Posterior vena cava (tissue), 2 donors: ENCODE results near the gene CAPN11. TPM values are rescaled to one million over a fixed set of nuclear protein-coding genes. Genes with fewer than 3 reads are reported as not detected.
"Not testable (repeated sequence)": the region's sequence is repeated elsewhere in the genome, so short reads cannot be mapped to it uniquely, and the experiment has no call there.

ENCODE experiments used
- DNase-seq: peaks from one replicate; pipeline ENCODE4 v3.0.0-alpha.2; 2020; ENCODE audit warnings: low spot score
- intact Hi-C, 2 donors: fragments of 100-400 bp; cut with DNase I; formaldehyde crosslinking; loops; one replicate each; pipeline versions ENCODE4 v1.14.1 to v1.14.2; 2022 to 2023
- total RNA-seq, 2 donors: library from RNA; stranded (reverse); fragmentation: NEBNext Ultra II Directional; extraction: Animal tissue kit (Norgen Biotek cat#: 25700); gene quantifications; one replicate each; pipeline ENCODE4 v1.2.1, GENCODE V29; 2021
- donor health status: DM: yes; HTN: yes; CAD: no.
- donor health status: DM: yes; HTN: yes; CAD: no.

The CAPN11 gene
- total RNA-seq, 2 donors from 2014 or later = 0.24 to 1.5 TPM

DNA sequence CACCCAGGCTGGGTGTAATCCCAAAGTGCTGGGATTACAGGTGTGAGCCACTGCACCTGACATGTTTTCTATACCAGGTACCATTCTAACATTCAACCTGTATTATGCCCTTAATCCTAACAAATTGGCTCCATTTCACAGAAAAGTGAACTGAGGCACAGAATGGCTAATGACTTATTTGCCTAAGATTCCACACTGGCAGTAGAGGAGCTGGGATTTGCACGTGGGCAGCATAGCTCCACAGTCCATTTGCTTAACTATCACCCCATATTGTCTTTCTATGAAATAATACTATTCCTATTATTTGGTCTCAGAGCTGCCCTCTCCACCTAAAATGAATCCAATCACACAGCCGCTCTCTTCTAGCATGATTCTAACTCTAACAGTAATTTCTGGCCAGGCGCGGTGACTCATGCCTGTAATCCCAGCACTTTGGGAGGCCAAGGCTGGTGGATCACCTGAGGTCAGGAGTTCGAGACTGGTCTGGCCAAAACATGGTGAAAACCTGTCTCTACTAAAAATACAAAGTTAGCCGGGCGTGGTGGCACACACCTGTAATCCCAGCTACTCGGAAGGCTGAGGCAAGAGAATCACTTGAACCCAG is 34.8 kb downstream of the CAPN11 start:
- no peak for DNase-seq

GRCh38 chr6:44194326-44194725 is 35.7 kb downstream of the CAPN11 start:
- no peak for DNase-seq
- intact Hi-C loops = no loop called here

More for the DNA sequence above, 34.8 kb downstream of the CAPN11 start:
- intact Hi-C loops = no loop called here

- DNase-seq, intact Hi-C loops: not testable (repeated sequence)
Observed at GRCh38 chr6:44196351-44196750, 37.7 kb downstream of the CAPN11 start.

GRCh38 chr6:44198684-44199083 is 40.1 kb downstream of the CAPN11 start:
- intact Hi-C loops = no loop called here
- DNase-seq = no peak

GRCh38 chr6:44199883-44200282 is 41.3 kb downstream of the CAPN11 start:
- intact Hi-C loops = no loop called here

GRCh38 chr6:44201200-44201599 is 42.6 kb downstream of the CAPN11 start:
- no peak for DNase-seq
- intact Hi-C loops = no loop called here

More at GRCh38 chr6:44199883-44200282, 41.3 kb downstream of the CAPN11 start:
- DNase-seq = peak; percentile 43

DNA sequence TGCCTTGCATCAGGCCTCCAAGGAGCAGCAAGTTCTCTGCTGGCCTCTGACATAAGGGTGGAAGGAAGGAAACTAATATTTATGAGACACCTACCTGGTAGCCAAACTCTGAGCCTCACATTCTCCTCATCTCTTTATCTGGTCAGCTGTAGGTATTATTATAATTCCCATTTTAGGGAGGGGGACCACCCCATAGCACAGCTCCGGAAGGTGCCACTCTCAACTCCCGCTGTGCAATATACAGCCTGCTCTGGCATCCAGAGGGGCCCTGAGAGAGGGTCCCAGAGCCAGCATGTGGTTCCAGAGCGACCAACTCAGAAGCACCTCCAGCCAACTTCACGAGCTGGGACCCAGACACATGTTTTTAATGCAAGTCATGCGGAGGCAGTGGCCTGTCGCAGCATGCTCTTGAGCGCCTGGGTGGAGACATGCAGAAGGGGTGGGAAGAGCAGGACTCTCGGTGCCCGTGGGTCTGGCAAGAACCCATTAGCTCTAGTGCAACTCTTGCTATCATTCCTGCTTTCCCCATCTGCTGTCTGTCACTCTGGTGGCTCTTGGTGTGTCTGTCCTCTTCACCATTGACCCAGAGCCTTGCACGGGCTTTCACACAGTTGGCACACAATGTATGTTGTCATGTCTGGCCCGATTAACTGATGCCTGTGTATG is 43.2 kb downstream of the CAPN11 start:
- intact Hi-C loops = no loop called here
- DNase-seq = no peak

DNA sequence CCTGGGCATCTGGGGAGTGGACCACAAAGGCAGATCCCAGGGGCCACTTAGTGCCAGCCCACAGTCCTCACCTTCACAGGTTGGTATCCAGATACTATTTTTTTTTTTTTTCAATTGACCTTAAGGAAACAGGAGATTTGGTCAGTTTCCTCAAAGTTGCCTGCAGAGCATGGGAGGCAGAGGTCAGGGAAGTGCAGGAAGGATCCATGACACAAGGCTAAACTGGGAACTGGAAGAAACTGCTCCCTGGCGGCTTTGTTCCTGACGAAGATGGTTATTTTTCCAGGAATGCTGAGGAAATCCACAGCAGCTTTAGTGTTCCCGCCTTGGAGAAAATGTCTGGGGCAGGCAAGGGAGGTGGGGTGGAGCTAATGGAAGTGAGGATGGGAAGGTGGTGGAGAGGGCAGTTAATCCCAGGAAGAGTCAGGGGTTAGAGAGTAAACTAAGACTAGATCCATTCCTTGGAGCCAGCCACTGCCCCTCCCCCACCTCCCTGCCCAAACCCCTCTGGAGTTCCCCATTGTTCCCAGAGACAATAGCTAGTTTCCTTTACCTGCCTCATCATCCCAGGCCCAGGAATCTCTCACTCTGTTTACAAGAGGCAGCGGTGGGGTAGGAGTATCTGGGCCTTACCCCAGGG is 43.8 kb downstream of the CAPN11 start:
- DNase-seq = no peak
- intact Hi-C loops = no loop called here

GRCh38 chr6:44202972-44203750 is 44.5 kb downstream of the CAPN11 start:
- intact Hi-C loops = no loop called here

GRCh38 chr6:44203955-44204354 is 45.3 kb downstream of the CAPN11 start:
- DNase-seq = no peak
- intact Hi-C loops = no loop called here

More at GRCh38 chr6:44202972-44203750, 44.5 kb downstream of the CAPN11 start:
- no peak for DNase-seq

GRCh38 chr6:44207966-44208365 is 49.3 kb downstream of the CAPN11 start:
- no peak for DNase-seq
- intact Hi-C loops = no loop called here

GRCh38 chr6:44211284-44211683 is 52.7 kb downstream of the CAPN11 start:
- no peak for DNase-seq
- intact Hi-C loops = no loop called here

DNA sequence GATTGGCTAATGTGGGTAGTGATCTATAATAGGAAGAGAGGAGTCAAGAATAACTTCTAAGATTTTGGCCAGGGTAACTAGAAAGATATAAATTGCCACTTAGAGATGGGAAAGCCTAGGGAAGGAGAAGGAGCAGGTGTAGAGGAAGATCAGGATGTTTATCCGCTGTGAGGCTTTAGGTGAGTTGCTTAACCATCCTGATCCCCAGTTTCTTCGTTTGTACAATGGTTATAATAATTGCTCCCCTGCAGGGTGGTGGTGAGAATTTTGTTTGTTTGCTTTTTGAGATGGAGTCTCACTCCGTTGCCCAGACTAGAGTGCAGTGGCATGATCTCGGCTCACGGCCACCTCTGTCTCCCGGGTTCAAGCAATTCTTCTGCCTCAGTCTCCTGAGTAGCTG is 55.7 kb downstream of the CAPN11 start:
- no peak for DNase-seq

DNA sequence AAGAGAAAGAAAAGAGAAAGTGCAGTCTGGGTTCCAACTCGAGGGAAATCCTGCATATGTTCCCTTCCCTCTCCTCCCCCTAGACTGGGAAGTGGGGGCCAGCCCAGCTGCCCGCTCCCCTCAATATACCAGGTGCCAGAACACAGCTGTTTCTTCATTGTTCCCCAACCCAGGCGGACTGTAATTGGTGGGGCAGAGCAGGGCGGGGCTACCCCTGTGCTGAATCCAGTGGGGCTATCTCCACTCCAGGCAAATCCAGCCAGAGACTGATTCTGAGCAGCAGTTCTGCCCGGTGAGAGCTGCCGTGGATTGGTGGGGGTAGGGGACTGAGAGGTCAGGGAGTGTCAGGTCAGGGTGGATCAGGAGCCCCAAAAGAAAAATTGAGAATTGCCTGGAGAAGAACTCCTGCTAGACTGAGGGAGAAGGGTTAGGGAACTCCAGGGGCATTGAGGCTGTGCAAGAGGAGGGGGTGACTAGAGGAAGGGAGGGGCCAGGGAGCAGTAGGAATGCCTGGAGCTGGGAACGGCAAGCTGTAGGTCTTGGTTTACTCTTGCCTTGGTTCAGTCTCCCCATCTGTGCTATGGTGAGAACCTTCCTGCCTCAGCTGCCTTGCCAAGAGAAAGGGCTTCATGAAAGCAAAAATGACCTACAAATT is 58.2 kb downstream of the CAPN11 start, which contains the start of gene MYMX:
MYMX (plus strand) TSS at position 250 of the 655 bp plus-strand sequence. CDS start 546 bp downstream, outside the sequence.
- DNase-seq = no peak
- intact Hi-C loops = no loop called here

More for the DNA sequence above, 55.7 kb downstream of the CAPN11 start:
- intact Hi-C loops = no loop called here

GRCh38 chr6:44217332-44218143 is 58.9 kb downstream of the CAPN11 start:
- DNase-seq = no peak
- intact Hi-C loops = no loop called here

GRCh38 chr6:44219053-44219814 is 60.6 kb downstream of the CAPN11 start:
- intact Hi-C loops = no loop called here
- peak; percentile 95 for DNase-seq
